Posterior cingulate gyrus (tissue), 11 donors: Measurements from ENCODE around the gene MFF.

Experiments used
- DNase-seq, 10 donors: peaks; one replicate each; pipeline versions ENCODE4 v3.0.0 to v3.0.0-alpha.2; 2020 to 2021; ENCODE audit warnings: mixed read lengths in 3 of 10
- intact Hi-C: fragments of 100-400 bp; cut with DNase I; formaldehyde crosslinking; loops from one replicate; pipeline ENCODE4 v1.15.1; 2023

MFF gene

DNA sequence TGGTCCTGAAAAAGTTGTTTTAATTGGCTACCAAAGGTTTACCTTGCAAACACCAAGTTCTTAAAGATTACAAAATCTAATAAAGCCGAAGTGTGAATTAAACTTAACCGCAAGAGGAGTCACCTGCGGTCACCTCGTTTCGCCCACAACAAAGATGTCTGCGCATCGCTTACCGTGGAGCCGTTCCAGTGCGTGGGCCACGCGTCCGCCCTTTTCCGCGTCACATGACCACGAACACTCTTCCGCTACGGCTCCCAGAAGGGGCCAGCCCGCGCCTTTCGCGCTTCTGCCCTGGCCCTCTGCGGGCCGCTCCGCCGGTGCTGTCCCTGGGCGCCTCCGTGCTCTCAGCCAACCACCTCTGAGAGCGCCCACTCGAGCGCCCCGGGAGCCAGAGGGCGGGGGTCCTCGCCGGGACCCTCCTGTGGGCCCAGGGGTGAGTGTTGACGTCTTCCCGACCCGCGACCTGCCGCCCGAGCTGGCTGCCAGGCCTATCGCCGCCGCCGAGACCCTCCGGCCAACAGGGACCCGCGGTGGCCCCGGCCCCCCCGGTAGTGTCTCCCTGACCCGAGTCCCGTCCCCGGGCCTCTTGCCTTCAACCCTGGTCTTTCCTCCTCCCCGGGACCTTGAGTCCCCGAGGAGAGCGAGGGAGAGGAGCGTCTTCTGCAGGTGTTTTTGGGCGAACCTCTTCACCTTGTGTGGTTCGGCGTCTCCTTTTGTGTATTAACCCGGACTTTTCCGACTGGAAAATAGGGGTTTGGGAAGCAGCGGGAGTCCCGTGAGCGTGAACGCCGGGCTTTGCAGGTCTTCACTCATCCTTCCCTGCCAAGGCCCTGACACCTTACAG, at the start of gene MFF:
TSS of gene MFF (plus strand) at position 257 of the 844 bp plus-strand sequence. CDS start 5,415 bp downstream, outside the sequence.
- DNase-seq, result peak; percentile 89 to 98 (median 92)
- intact Hi-C loops, result loop anchor here (5.0 to 10.0 kb wide), 3 partner anchors 67 to 190 kb away; partner anchors contain the start of gene AGFG1

GRCh38 chr2:227280895-227281294, 44.2 kb upstream of the MFF start:
- intact Hi-C loops, result no loop called here
- no peak for DNase-seq

DNA sequence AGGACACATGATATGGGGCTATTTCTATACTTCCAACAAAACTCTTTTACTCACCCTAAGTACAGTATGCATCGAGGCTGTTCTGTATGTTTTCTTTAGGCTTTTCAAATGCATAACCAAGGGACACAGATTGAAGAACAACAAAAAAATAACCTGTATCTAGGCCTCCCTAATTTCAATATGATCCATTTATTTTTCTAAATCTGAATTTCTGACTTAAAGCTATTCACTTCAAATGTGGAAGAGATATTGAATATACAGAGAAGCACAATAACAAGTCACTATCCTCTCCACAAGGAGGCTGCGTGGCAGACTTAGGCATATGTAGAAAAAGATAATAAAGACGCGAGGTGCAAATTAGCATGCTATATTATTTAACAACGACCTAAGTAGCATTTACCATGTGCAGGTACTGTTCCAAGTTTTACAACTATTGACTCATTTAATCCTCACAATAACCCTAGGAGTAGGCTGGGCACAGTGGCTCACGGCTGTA, 39.3 kb upstream of the MFF start:
- intact Hi-C loops, result no loop called here
- no peak for DNase-seq

GRCh38 chr2:227287771-227288170, 37.3 kb upstream of the MFF start:
- intact Hi-C loops, result no loop called here
- no peak for DNase-seq

- intact Hi-C loops, result no loop called here
- no peak for DNase-seq
Measured at GRCh38 chr2:227292314-227292713, 32.7 kb upstream of the MFF start.

GRCh38 chr2:227293531-227293930, 31.5 kb upstream of the MFF start:
- no peak for DNase-seq
- intact Hi-C loops, result no loop called here

DNA sequence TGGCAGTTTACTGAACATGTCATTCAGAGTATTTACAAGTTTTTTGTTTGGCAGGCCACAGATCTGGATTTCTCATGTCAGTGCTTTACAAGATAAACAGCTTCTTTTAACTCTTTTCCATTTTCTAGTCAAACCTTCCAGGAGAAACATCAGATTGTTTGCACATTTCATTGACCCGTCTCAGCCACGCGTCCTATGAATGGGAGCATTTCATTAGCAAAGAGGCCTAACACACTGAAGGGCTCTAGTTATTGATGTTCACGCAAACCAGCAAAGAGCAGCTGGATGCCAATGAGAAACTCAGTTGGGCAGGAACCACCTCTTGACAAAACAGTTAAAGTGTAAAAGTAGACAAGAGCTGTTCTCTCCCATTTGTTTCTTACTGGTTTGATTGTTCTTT, 29.2 kb upstream of the MFF start:
- intact Hi-C loops, result no loop called here
- no peak for DNase-seq

DNA sequence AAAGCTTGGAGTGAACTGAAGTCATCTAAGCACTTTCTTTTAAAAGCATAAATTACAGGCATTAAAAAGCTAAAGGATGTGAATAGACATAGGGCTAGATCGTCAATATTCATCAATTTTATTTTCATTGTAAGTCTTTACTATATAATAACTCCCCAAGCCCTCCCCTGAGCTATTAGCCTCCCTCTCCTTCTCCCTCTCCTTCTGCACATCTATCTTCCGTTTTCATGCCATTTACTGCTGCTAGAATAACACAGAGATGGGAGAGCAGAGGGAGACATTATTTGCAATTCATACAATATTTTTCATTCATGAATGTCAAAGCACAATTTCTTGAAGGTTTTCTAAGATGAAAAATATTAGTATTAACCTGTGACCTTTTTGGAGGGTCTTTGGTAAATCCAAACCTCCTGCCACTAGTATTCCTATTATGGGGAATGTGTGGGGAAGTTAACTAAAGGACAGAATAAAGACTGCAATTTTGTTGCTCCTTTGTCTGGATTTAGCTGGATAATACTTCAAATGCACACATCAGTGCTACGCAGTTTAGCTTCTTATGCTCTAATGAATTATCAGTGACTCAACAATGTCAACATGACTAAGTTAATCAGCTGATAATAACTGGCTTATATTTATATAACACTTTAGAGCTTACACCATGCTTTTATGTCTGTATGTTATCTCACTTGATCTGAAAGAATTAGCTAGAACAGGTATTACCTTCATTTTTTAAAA, 28.2 kb upstream of the MFF start:
- DNase-seq, result no peak
- intact Hi-C loops, result no loop called here

DNA sequence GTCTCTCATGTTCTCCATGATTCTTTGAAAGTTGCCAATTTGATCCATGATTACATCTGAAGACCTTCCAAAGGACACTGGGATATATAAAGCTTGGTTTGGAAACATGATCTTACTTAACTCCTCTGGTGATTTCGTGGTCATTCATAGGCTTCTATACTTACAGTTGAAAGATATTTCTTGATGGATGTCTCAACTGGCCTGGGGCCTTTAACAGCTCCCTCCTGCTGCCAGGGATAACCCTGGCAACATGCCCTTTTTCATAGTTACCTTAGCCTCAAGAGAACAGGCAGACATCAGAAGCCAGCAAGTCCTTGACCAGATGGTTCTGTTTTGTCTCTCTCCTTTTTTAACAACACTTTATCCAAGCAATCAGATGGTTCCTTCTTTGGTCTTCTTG, 23.5 kb upstream of the MFF start:
- DNase-seq, result no peak
- intact Hi-C loops, result no loop called here

DNA sequence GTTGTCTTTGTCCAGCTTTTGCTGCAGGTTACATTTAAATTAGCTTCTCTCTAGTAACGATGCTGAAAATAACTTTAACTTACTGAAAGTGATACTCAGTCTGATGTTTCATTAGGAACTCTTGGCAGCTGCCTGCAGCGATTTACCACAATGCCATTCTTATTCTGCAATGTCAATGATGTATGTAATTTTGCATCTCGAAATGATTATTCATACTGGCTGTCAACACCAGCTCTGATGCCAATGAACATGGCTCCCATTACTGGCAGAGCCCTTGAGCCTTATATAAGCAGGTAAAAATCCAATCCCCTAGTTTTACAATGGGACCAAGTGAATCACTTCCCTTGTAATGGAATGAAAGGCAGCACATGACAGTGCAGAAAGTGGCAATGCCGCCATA, 16.3 kb upstream of the MFF start:
- intact Hi-C loops, result no loop called here
- peak in 1 of 10 donors; percentile 34 for DNase-seq

DNA sequence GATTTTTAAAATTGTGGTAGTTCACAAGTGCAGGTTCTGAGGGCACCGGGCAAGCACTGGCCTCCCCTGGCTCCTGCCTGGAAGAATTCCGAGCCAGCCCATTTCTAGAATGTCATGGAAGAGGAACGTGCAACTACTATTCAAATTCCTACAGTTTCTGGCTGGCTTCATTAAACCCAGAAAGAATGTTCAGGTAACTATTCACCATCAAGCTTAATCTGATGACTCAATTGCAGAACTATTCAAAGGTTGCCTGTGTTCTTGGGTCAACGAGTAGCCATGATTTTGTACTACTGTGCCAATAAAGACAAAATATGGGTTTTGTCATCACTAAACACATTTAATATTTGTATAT, 14.3 kb upstream of the MFF start:
- intact Hi-C loops, result no loop called here
- DNase-seq, result peak in 1 of 10 donors; percentile 18

- intact Hi-C loops, result no loop called here
- no peak for DNase-seq
Measured at GRCh38 chr2:227311861-227312506, 13.1 kb upstream of the MFF start.

DNA sequence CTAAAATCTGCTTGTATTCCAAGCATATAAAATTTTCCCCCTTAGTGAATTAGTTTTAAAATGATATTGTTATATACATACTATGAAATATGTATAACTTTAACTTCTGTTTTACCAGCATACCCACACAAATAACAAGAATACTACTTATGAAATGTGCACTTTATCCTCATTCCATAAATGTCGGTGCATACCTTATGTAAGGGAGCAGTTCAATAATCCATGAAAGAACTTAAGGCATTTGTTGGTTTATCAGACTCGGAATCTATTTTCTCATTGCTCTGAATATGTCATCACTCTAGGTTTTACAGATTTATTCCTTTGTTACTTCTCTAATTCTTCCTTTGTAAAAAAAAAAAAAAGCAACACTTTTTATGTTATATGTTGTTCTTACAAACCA, 12.5 kb upstream of the MFF start:
- DNase-seq, result no peak
- intact Hi-C loops, result no loop called here

DNA sequence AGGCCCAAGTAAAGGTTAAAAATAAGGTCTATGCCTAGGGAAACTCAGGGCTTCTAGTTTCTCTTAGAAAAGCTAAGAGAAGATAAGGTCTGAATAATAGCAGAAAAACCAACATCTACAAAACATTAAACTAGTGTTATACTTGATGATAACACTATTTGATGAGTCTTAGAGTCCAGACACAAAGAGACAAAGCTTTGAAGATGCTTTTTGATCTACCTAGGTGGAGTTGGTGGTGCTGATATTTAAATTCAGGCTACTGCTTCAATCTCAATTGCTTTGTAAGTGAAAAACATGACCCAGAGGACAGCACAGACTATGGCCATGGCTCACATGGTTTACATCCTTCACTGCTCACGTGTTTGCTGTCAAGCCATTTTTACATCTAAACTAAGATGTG, 11.7 kb upstream of the MFF start:
- no peak for DNase-seq
- intact Hi-C loops, result no loop called here

- intact Hi-C loops, result no loop called here
- no peak for DNase-seq
Measured at GRCh38 chr2:227317834-227318233, 7.2 kb upstream of the MFF start.

DNA sequence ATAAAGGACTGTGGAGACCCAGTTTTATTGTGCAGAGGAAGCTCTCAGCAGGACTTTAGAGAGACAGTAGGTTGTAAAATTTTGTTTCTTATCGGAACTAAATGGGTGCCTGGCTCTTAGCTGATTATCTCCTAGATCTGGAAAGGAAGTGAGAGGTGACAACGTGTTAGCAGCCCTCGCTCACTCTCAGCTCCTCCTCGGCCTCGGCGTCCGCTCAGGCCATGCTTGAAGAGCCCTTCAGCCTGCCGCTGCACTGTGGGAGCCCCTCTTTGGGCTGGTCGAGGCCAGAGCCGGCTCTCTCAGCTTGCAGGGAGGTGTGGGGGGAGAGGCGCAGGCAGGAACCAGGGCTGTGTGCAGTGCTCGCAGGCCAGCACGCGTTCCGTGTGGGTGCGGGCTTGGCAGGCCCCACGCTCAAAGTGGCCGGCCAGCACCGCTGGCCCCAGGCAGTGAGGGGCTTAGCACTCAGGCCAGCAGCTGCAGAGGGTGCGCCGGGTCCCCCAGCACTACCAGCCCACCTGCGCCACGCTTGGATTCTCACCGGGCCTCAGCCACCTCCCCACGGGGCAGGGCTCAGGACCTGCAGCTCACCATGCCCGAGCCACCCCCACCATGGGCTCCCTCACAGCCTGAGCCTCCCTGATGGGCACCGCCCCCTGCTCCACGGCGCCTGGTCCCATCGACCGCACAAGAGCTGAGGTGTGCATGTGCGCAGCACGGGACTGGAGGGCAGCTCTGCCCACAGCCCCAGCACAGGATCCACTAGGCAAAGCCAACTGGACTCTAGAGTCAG, 4.6 kb upstream of the MFF start:
- intact Hi-C loops, result loop anchor here (10.0 kb wide), 1 partner anchor 186 kb away; no protein-coding TSS in a partner anchor
- peak in 2 of 10 donors; percentile 78 for DNase-seq

DNA sequence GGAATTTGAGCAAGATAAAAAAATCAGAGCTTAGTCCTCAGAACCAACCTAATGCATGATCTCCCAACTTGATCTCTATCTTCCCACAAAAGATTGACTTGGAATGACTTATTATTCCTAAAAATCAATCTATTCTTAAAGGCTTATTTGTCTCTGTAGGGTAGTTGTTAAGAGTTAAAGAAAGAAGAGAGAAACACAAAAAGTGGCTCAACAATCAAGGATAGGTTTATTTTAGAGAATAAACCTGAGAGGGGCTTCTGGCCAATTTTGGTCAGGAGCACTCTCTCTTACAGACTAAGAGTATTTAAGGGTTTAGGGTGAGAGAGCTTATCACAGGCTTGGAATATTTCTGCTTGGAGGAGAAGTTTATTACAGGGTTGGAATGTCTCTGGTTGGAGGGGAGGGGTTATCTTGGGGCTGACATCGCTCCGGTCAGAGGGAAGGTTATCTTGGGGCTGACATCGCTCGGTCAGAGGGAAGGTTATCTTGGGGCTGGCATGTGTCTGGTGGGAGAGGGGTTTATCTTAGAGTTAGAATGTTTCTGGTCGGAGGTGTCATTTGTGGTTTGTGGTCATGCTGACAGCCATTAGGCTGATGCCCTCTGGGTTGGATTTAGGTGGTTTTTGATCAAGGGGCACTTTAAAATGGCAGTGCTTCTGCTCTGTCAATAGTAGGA, 2.4 kb upstream of the MFF start:
- intact Hi-C loops, result loop anchor here (10.0 kb wide), 1 partner anchor 188 kb away; no protein-coding TSS in a partner anchor
- DNase-seq, result peak in 1 of 10 donors; percentile 10

DNA sequence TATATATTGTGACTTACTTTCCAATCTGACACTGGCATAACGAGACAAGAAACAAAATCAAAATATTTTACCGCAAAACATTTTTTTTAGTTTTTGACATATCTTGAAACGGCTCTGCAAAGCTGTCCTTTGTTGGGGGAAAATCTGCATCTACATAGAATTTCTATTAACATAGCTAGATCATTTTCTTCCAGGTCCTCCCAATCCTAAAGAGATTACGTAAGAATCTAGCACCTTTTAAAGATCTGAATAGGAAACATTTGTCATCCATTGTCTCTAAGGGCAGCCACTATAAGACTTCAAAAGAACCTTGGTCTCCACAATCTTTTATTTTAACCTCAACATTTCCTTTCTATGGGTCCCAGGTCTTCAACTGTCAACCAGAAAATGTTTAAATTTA, 1.2 kb upstream of the MFF start:
- DNase-seq, result no peak
- intact Hi-C loops, result loop anchor here (10.0 kb wide), 1 partner anchor 189 kb away; no protein-coding TSS in a partner anchor

DNA sequence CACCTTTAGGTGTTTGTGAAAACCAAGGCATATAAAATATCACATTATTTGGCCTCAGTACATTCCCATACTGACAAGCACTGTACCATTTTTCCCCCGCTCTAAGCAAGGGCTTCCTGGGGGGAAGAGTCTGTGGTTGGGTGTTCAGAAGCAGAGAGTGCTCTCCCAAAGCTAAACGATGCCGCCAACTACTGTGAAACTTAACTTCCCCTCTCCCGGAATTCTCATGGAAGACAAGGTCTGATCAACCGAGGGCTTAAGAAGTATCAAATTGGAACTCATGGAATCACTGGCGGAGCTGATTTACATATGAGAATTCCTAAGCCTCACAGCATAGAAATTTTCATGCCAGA, 433 bp upstream of the MFF start:
- intact Hi-C loops, result loop anchor here (10.0 kb wide), 1 partner anchor 190 kb away; no protein-coding TSS in a partner anchor

GRCh38 chr2:227325839-227326195, 766 bp downstream of the MFF start:
- intact Hi-C loops, result loop anchor here (5.0 to 10.0 kb wide), 3 partner anchors 66 to 191 kb away; partner anchors contain the start of gene AGFG1
- peak in 9 of 10 donors; percentile 24 to 85 (median 38) for DNase-seq

More for the DNA sequence above, 433 bp upstream of the MFF start:
- no peak for DNase-seq
